ENCODE results near the gene ZDHHC7.

Gene ZDHHC7

GRCh38 chr16:85047867-85048455 is 36.6 kb upstream of the ZDHHC7 start:
- H3K9me3 Mint-ChIP-seq, result no peaks in the 10 kb centered on the region
- ATAC-seq (no peak), DNase-seq (no peak)
- peak overlapping the region in 1 of 2 donors; percentile 81 for H3K27ac Mint-ChIP-seq
- no peaks in the 10 kb centered on the region for H3K27me3 Mint-ChIP-seq
- H3K4me1 Mint-ChIP-seq, result peaks cover 43% of the 10 kb centered on the region
- peak overlapping the region; percentile 69 to 70 for H3K4me3 Mint-ChIP-seq

GRCh38 chr16:85046931-85047866 is 35.9 kb upstream of the ZDHHC7 start:
- no peaks in the 10 kb centered on the region for H3K27me3 Mint-ChIP-seq
- ATAC-seq (peak; percentile 66), DNase-seq (no peak)
- H3K4me3 Mint-ChIP-seq, result peak overlapping the region; percentile 69 to 70
- H3K4me1 Mint-ChIP-seq, result peaks cover 43% of the 10 kb centered on the region
- H3K9me3 Mint-ChIP-seq, result no peaks in the 10 kb centered on the region
- peak overlapping the region in 1 of 2 donors; percentile 81 for H3K27ac Mint-ChIP-seq

GRCh38 chr16:85046472-85046916 is 35.2 kb upstream of the ZDHHC7 start:
- Mint-ChIP-seq H3K27ac (peak overlapping the region in 1 of 2 donors; percentile 42), H3K4me3 (no peak overlapping the region), H3K27me3 (no peaks in the 10 kb centered on the region), H3K9me3 (no peaks in the 10 kb centered on the region), H3K4me1 (peaks cover 43% of the 10 kb centered on the region)
- DNase-seq (no peak), ATAC-seq (no peak)

- ATAC-seq, result no peak
- peak overlapping the region in 1 of 2 donors; percentile 19 for H3K27ac Mint-ChIP-seq
Measured at GRCh38 chr16:85045641-85046471, 34.5 kb upstream of the ZDHHC7 start.

GRCh38 chr16:85045077-85045476 is 33.7 kb upstream of the ZDHHC7 start:
- DNase-seq (no peak), ATAC-seq (no peak)
- no peak overlapping the region for H3K27ac Mint-ChIP-seq
- H3K4me1 Mint-ChIP-seq, result peaks cover 35% of the 10 kb centered on the region
- no peak overlapping the region for H3K4me3 Mint-ChIP-seq
- no peaks in the 10 kb centered on the region for H3K27me3 Mint-ChIP-seq
- no peaks in the 10 kb centered on the region for H3K9me3 Mint-ChIP-seq

More at GRCh38 chr16:85045641-85046471, 34.5 kb upstream of the ZDHHC7 start:
- Mint-ChIP-seq H3K4me1 (peaks cover 42% of the 10 kb centered on the region), H3K27me3 (no peaks in the 10 kb centered on the region), H3K4me3 (no peak overlapping the region), H3K9me3 (no peaks in the 10 kb centered on the region)
- DNase-seq, result no peak

- Mint-ChIP-seq H3K4me3 (no peak overlapping the region), H3K27ac (no peak overlapping the region), H3K4me1 (peaks cover 22% of the 10 kb centered on the region), H3K9me3 (no peaks in the 10 kb centered on the region), H3K27me3 (no peaks in the 10 kb centered on the region)
- no peak for ATAC-seq
- no peak for DNase-seq
Measured at GRCh38 chr16:85042606-85043005, 31.3 kb upstream of the ZDHHC7 start.

GRCh38 chr16:85042167-85042526 is 30.8 kb upstream of the ZDHHC7 start:
- ATAC-seq (no peak), DNase-seq (no peak)
- Mint-ChIP-seq H3K4me1 (peaks cover 20% of the 10 kb centered on the region), H3K4me3 (no peak overlapping the region), H3K27me3 (no peaks in the 10 kb centered on the region), H3K27ac (no peak overlapping the region), H3K9me3 (no peaks in the 10 kb centered on the region)

- Mint-ChIP-seq H3K9me3 (no peaks in the 10 kb centered on the region), H3K4me1 (peaks cover 20% of the 10 kb centered on the region), H3K4me3 (no peak overlapping the region), H3K27me3 (no peaks in the 10 kb centered on the region), H3K27ac (peak overlapping the region in 1 of 2 donors; percentile 55)
- DNase-seq (no peak), ATAC-seq (no peak)
Measured at GRCh38 chr16:85041219-85042166, 30.2 kb upstream of the ZDHHC7 start.

- peaks cover 17% of the 10 kb centered on the region for H3K4me1 Mint-ChIP-seq
- H3K9me3 Mint-ChIP-seq, result no peaks in the 10 kb centered on the region
- no peak for ATAC-seq
- no peak overlapping the region for H3K27ac Mint-ChIP-seq
- DNase-seq, result no peak
- H3K27me3 Mint-ChIP-seq, result no peaks in the 10 kb centered on the region
- H3K4me3 Mint-ChIP-seq, result no peak overlapping the region
Measured at GRCh38 chr16:85040685-85041084, 29.4 kb upstream of the ZDHHC7 start.

- H3K27ac Mint-ChIP-seq, result no peak overlapping the region
- DNase-seq (no peak), ATAC-seq (no peak)
- peaks cover 14% of the 10 kb centered on the region for H3K4me1 Mint-ChIP-seq
- H3K9me3 Mint-ChIP-seq, result no peaks in the 10 kb centered on the region
- H3K27me3 Mint-ChIP-seq, result no peaks in the 10 kb centered on the region
- H3K4me3 Mint-ChIP-seq, result no peak overlapping the region
Measured at GRCh38 chr16:85037721-85038120, 26.4 kb upstream of the ZDHHC7 start.

- Mint-ChIP-seq H3K9me3 (no peaks in the 10 kb centered on the region), H3K27ac (no peak overlapping the region), H3K4me1 (peaks cover 14% of the 10 kb centered on the region), H3K27me3 (no peaks in the 10 kb centered on the region), H3K4me3 (no peak overlapping the region)
- DNase-seq (no peak), ATAC-seq (no peak)
Measured at GRCh38 chr16:85037050-85037410, 25.7 kb upstream of the ZDHHC7 start.

GRCh38 chr16:85036236-85037049 is 25.1 kb upstream of the ZDHHC7 start:
- no peaks in the 10 kb centered on the region for H3K9me3 Mint-ChIP-seq
- no peaks in the 10 kb centered on the region for H3K27me3 Mint-ChIP-seq
- DNase-seq, result no peak
- ATAC-seq, result no peak
- H3K27ac Mint-ChIP-seq, result peak overlapping the region in 1 of 2 donors; percentile 80
- no peak overlapping the region for H3K4me3 Mint-ChIP-seq
- peaks cover 14% of the 10 kb centered on the region for H3K4me1 Mint-ChIP-seq

- no peak for ATAC-seq
- Mint-ChIP-seq H3K4me1 (peaks cover 25% of the 10 kb centered on the region), H3K27ac (no peak overlapping the region), H3K9me3 (no peaks in the 10 kb centered on the region), H3K27me3 (no peaks in the 10 kb centered on the region), H3K4me3 (no peak overlapping the region)
- no peak for DNase-seq
Measured at GRCh38 chr16:85034591-85035433, 23.5 kb upstream of the ZDHHC7 start.
